H1 (cell line): ENCODE measurements around the gene CUEDC1. TPM values are rescaled to one million over a fixed set of nuclear protein-coding genes. Genes with fewer than 3 reads are reported as not detected.

Experiments used
- CTCF ChIA-PET: fragments of 300-600 bp; sonication (Branson Sonifier 250); formaldehyde crosslinking; loops from one replicate; lab custom pipeline; 2021; ENCODE audit not compliant: partially characterized antibody; lab: Charles Lee
- POLR2A ChIA-PET: fragments of 300-600 bp; sonication (Branson Sonifier 250); formaldehyde crosslinking; loops from one replicate; lab custom pipeline; 2021; ENCODE audit warnings: inconsistent platforms; ENCODE audit not compliant: partially characterized antibody; lab: Charles Lee
- DNase-seq, 2 experiments: peaks; one replicate each; pipeline versions ENCODE4 v3.0.0 to v3.0.0-alpha.2; 2010 to 2022; ENCODE audit warnings: low spot score in 2 of 2, low read depth in 1 of 2, mixed read lengths in 1 of 2
- FAIRE-seq: peaks from 2 replicates; lab custom pipeline; 2011; peaks lifted over from hg19 to GRCh38; lab: Jason Lieb, UNC
- H2AFZ ChIP-seq: 2 replicates; pipeline ENCODE4 v1.8.1; 2012; ENCODE audit warnings: low read length, inconsistent platforms
- H2AK5ac ChIP-seq: 2 replicates; pipeline ENCODE4 v1.6.1; 2013; ENCODE audit warnings: low read depth, low read length
- H2BK120ac ChIP-seq: replicated peaks from 2 replicates; pipeline ENCODE3; 2013; ENCODE audit warnings: low read depth, low read length, inconsistent platforms
- H2BK12ac ChIP-seq: 2 replicates; pipeline ENCODE4 v1.6.1; 2013; ENCODE audit warnings: low read depth, low read length
- H2BK15ac ChIP-seq: 2 replicates; pipeline ENCODE4 v1.6.1; 2013; ENCODE audit warnings: low read length
- H2BK20ac ChIP-seq: 2 replicates; pipeline ENCODE4 v1.6.1; 2013; ENCODE audit warnings: low read length
- H2BK5ac ChIP-seq: 2 replicates; pipeline ENCODE4 v1.6.1; 2013; ENCODE audit warnings: low read depth, low read length
- H3K14ac ChIP-seq: 2 replicates; pipeline ENCODE4 v1.6.1; 2013; ENCODE audit warnings: inconsistent platforms; ENCODE audit not compliant: insufficient read length
- H3K18ac ChIP-seq: 2 replicates; pipeline ENCODE4 v1.6.1; 2013; ENCODE audit warnings: low read length; ENCODE audit errors: extremely low read depth
- H3K23ac ChIP-seq: 2 replicates; pipeline ENCODE4 v1.6.1; 2013; ENCODE audit warnings: inconsistent platforms; ENCODE audit not compliant: insufficient read length
- H3K23me2 ChIP-seq: 2 replicates; pipeline ENCODE4 v1.6.1; 2013; ENCODE audit warnings: low read depth, low read length
- H3K27ac ChIP-seq: 2 replicates; pipeline ENCODE4 v1.6.1; 2011; ENCODE audit warnings: low read depth, low read length, inconsistent platforms
- H3K27me3 ChIP-seq, 4 experiments: replicated peaks in 1 of 4; 1 replicate in 1 of 4; 2 replicates in 3 of 4; pipeline versions ENCODE4 v1.6.1 to v1.8.1; 2011 to 2013; ENCODE audit warnings: low read length in 3 of 4, mild to moderate bottlenecking in 3 of 4, inconsistent platforms in 2 of 4, mixed read lengths in 2 of 4, moderate library complexity in 1 of 4; ENCODE audit not compliant: control insufficient read depth in 3 of 4, insufficient read depth in 3 of 4; ENCODE audit errors: extremely low read depth in 1 of 4
- H3K36me3 ChIP-seq, 4 experiments: 2 replicates each; pipeline versions ENCODE4 v1.6.1 to v1.8.1; 2011 to 2013; ENCODE audit warnings: mild to moderate bottlenecking in 4 of 4, low read length in 3 of 4, moderate library complexity in 2 of 4, control low read depth in 1 of 4, inconsistent platforms in 1 of 4; ENCODE audit not compliant: insufficient read depth in 4 of 4, control insufficient read depth in 2 of 4
- H3K4ac ChIP-seq: replicated peaks from 2 replicates; pipeline ENCODE3; 2013; ENCODE audit warnings: low read length, low read depth, mixed read lengths, inconsistent platforms; ENCODE audit not compliant: insufficient read length
- H3K4me1 ChIP-seq, 4 experiments: replicated peaks in 1 of 4; 1 replicate in 1 of 4; 2 replicates in 3 of 4; pipeline versions ENCODE4 v1.6.1 to v1.8.1; 2011 to 2013; ENCODE audit warnings: low read length in 3 of 4, inconsistent platforms in 2 of 4, mixed read lengths in 1 of 4; ENCODE audit not compliant: insufficient read depth in 4 of 4, control insufficient read depth in 3 of 4
- H3K4me2 ChIP-seq, 2 experiments: 2 replicates each; pipeline versions ENCODE4 v1.6.1 to v1.8.1; 2011 to 2013; ENCODE audit warnings: low read depth in 2 of 2, low read length in 2 of 2, control low read depth in 1 of 2, inconsistent platforms in 1 of 2, mild to moderate bottlenecking in 1 of 2; ENCODE audit not compliant: insufficient read depth in 1 of 2
- H3K4me3 ChIP-seq, 4 experiments: fragments of 200-600, 300-600 bp in 1 of 4; sonication (generic), shearing (Covaris generic), sonication (Bioruptor Twin) in 1 of 4; 2 replicates each; pipeline versions ENCODE4 v1.5.1 to v1.8.1; 2011 to 2016; ENCODE audit warnings: low read length in 4 of 4, low read depth in 3 of 4, control low read depth in 2 of 4, inconsistent platforms in 2 of 4, mild to moderate bottlenecking in 2 of 4, mixed read lengths in 1 of 4, moderate library complexity in 1 of 4; ENCODE audit not compliant: insufficient read depth in 2 of 4; ENCODE audit errors: extremely low read depth in 1 of 4
- H3K56ac ChIP-seq: replicated peaks from 2 replicates; pipeline ENCODE3; 2013; ENCODE audit warnings: low read depth, mild to moderate bottlenecking, mixed read lengths, low read length, inconsistent platforms; ENCODE audit not compliant: insufficient read length
- H3K79me1 ChIP-seq: 2 replicates; pipeline ENCODE4 v1.6.1; 2013; ENCODE audit warnings: low read depth, low read length, control low read depth
- H3K79me2 ChIP-seq, 2 experiments: 2 replicates each; pipeline versions ENCODE4 v1.6.1 to v1.8.1; 2012 to 2013; ENCODE audit warnings: low read length in 2 of 2, mild to moderate bottlenecking in 2 of 2, inconsistent platforms in 1 of 2; ENCODE audit not compliant: insufficient read depth in 2 of 2, control insufficient read depth in 1 of 2
- H3K9ac ChIP-seq, 4 experiments: replicated peaks in 1 of 4; 1 replicate in 1 of 4; 2 replicates in 3 of 4; pipeline versions ENCODE4 v1.6.1 to v1.8.1; 2011 to 2013; ENCODE audit warnings: low read depth in 3 of 4, low read length in 3 of 4, control low read depth in 2 of 4, mild to moderate bottlenecking in 2 of 4, moderate library complexity in 2 of 4, inconsistent platforms in 1 of 4; ENCODE audit errors: extremely low read depth in 1 of 4
- H3K9me3 ChIP-seq, 2 experiments: 2 replicates each; pipeline versions ENCODE4 v1.6.1 to v1.8.1; 2012 to 2013; ENCODE audit warnings: mild to moderate bottlenecking in 2 of 2, moderate library complexity in 2 of 2, control low read depth in 1 of 2, inconsistent platforms in 1 of 2, low read depth in 1 of 2, low read length in 1 of 2, mixed read lengths in 1 of 2; ENCODE audit not compliant: insufficient read depth in 2 of 2
- H4K20me1 ChIP-seq, 2 experiments: replicated peaks in 1 of 2; 2 replicates each; pipeline versions ENCODE3 to v1.8.1; 2011 to 2013; ENCODE audit warnings: inconsistent platforms in 2 of 2, low read length in 2 of 2, mild to moderate bottlenecking in 1 of 2; ENCODE audit not compliant: insufficient read depth in 2 of 2, control insufficient read depth in 1 of 2
- H4K5ac ChIP-seq: 2 replicates; pipeline ENCODE4 v1.6.1; 2013; ENCODE audit warnings: low read length, low read depth, mixed read lengths, inconsistent platforms; ENCODE audit not compliant: insufficient read length
- H4K8ac ChIP-seq: 2 replicates; pipeline ENCODE4 v1.8.0; 2013; ENCODE audit warnings: mild to moderate bottlenecking, moderate library complexity, low read length, inconsistent platforms; ENCODE audit not compliant: insufficient read depth; ENCODE audit errors: extremely low read depth
- H4K91ac ChIP-seq: replicated peaks from 2 replicates; pipeline ENCODE3; 2013; ENCODE audit warnings: low read length, mixed read lengths, inconsistent platforms; ENCODE audit not compliant: insufficient read length
- ATF3 ChIP-seq: IDR thresholded peaks from 2 replicates; pipeline ENCODE4 v1.6.1; 2011; ENCODE audit warnings: low read depth, mild to moderate bottlenecking, low read length; ENCODE audit not compliant: insufficient read depth
- EP300 ChIP-seq, 2 experiments: IDR thresholded peaks; 1 replicate in 1 of 2; 2 replicates in 1 of 2; pipeline ENCODE4 v1.6.1; 2011 to 2012; ENCODE audit warnings: low read depth in 2 of 2, low read length in 2 of 2, mild to moderate bottlenecking in 2 of 2, borderline replicate concordance in 1 of 2, inconsistent platforms in 1 of 2, moderate library complexity in 1 of 2
- HDAC2 ChIP-seq, 2 experiments: fragments of 300-600 bp in 1 of 2; sonication (generic) in 1 of 2; IDR thresholded peaks; 2 replicates each; pipeline ENCODE4 v1.6.1; 2011 to 2012; ENCODE audit warnings: low read depth in 2 of 2, low read length in 2 of 2, mild to moderate bottlenecking in 2 of 2, moderate library complexity in 2 of 2, borderline replicate concordance in 1 of 2, inconsistent platforms in 1 of 2
- POLR2A ChIP-seq, 2 experiments: IDR thresholded peaks; 1 replicate in 1 of 2; 2 replicates in 1 of 2; pipeline ENCODE4 v1.6.1; 2011; ENCODE audit warnings: low read depth in 2 of 2, low read length in 2 of 2, mild to moderate bottlenecking in 2 of 2; ENCODE audit errors: control extremely low read depth in 1 of 2
- POLR2AphosphoS5 ChIP-seq: IDR thresholded peaks from 2 replicates; pipeline ENCODE4 v1.6.1; 2011; ENCODE audit warnings: low read depth, low read length
- RAD21 ChIP-seq, 2 experiments: IDR thresholded peaks in 1 of 2; conservative IDR thresholded peaks in 1 of 2; 2 replicates each; pipeline ENCODE4 v1.6.1; 2011; ENCODE audit warnings: low read depth in 2 of 2, low read length in 2 of 2, improper control_type of control experiment in 1 of 2, inconsistent platforms in 1 of 2, mild to moderate bottlenecking in 1 of 2, moderate library complexity in 1 of 2
- RXRA ChIP-seq: IDR thresholded peaks from 2 replicates; pipeline ENCODE4 v1.6.1; 2011; ENCODE audit warnings: low read depth, mild to moderate bottlenecking, low read length, moderate library complexity; ENCODE audit not compliant: insufficient read depth
- WGBS, 2 experiments: shearing (Covaris generic) in 1 of 2; methylation state at CpG; one replicate each; pipeline versions ENCODE4 v1.1.6 to v1.1.7; 2013 to 2015; ENCODE audit warnings: low lambda C conversion rate in 2 of 2, mixed read lengths in 2 of 2, inconsistent platforms in 1 of 2, low coverage in 1 of 2, missing lambda C conversion rate in 1 of 2; ENCODE audit not compliant: insufficient replicate concordance in 2 of 2, insufficient coverage in 1 of 2, insufficient read length in 1 of 2; ENCODE audit errors: extremely low coverage in 1 of 2, missing lambda C conversion rate in 1 of 2; 5-methylcytosine and 5-hydroxymethylcytosine counted together
- polyA plus RNA-seq, 7 experiments: library from polyadenylated mRNA; depleted of rRNA in 3 of 7; stranded (reverse) in 5 of 7; unstranded in 2 of 7; fragments of >200 nt in 5 of 7; fragments of 200-250 nt in 2 of 7; gene quantifications; 1 replicate in 5 of 7; 2 replicates in 1 of 7; 4 replicates in 1 of 7; pipeline versions ENCODE4 v1.2.1 to v1.2.3, GENCODE V29; 2011 to 2013; ENCODE audit warnings: missing spikeins in 2 of 7, mixed read lengths in 2 of 7
- total RNA-seq: library from RNA; stranded (reverse); fragmentation: NEBNext Ultra II Directional; extraction: Animal tissue kit (Norgen Biotek cat#: 25700); gene quantifications from 2 replicates; pipeline ENCODE4 v1.2.1, GENCODE V29; 2021

CUEDC1 gene
- total and polyA plus RNA-seq, 2 of the 8 experiments (the other 6 are each of a cell fraction or from before 2014, with no cell fraction given): 4.0 to 10.7 TPM

- H3K79me2 ChIP-seq: peaks cover 11 to 51% of the 10 kb centered on the region in 2 experiments
- peaks cover 11 to 15% of the 10 kb centered on the region in 2 experiments for H4K20me1 ChIP-seq
Observed at GRCh38 chr17:58001461-58002124, 46.4 kb upstream of the CUEDC1 start.

More at GRCh38 chr17:58001461-58002124, 46.4 kb upstream of the CUEDC1 start:
- Histone ChIP-seq H3K4me1 (peaks cover 0 to 11% (median 4%) of the 10 kb centered on the region in 4 experiments; a peak in 4 of 7 replicates), H2AFZ (no peak overlapping the region), H3K9me3 (no peaks in the 10 kb centered on the region), H3K27ac (no peak overlapping the region), H2BK12ac (no peak overlapping the region), H3K4me2 (no peak overlapping the region), H2BK15ac (no peak overlapping the region), H4K5ac (no peak overlapping the region), H3K4ac (no peak overlapping the region), H2BK20ac (no peak overlapping the region), H3K36me3 (peaks cover 13 to 75% (median 46%) of the 10 kb centered on the region in 4 experiments), H2BK120ac (no peak overlapping the region), H3K23me2 (peaks cover 6% of the 10 kb centered on the region), H2BK5ac (no peak overlapping the region), H3K23ac (no peak overlapping the region), H2AK5ac (no peak overlapping the region), H3K14ac (no peak overlapping the region), H3K56ac (no peak overlapping the region), H3K18ac (no peak overlapping the region), H3K9ac (no peak overlapping the region), H4K8ac (no peak overlapping the region), H3K27me3 (no peaks in the 10 kb centered on the region), H3K4me3 (no peak overlapping the region), H4K91ac (no peak overlapping the region), H3K79me1 (no peaks in the 10 kb centered on the region; the same call in 1 of the 2 replicates)
- FAIRE-seq (no peak), DNase-seq (no peak)
- TF ChIP-seq ATF3 (no peak), POLR2AphosphoS5 (peak; percentile 32; the same call in 1 of the 2 replicates), RAD21 (IDR thresholded peaks at IDR 0.05 in 1 of 2, conservative IDR thresholded peaks at IDR 0.05 in 1 of 2; ENCODE audit: low read depth in 2 of 2, low read length in 2 of 2) (no peak), POLR2A (IDR thresholded peaks at IDR 0.05; ENCODE audit: control extremely low read depth in 1 of 2, low read depth in 2 of 2, low read length in 2 of 2) (peak in 1 of 2 experiments; percentile 60; a peak in 1 of 3 replicates), RXRA (no peak), HDAC2 (IDR thresholded peaks at IDR 0.05; ENCODE audit: borderline replicate concordance in 1 of 2, low read depth in 2 of 2, low read length in 2 of 2) (no peak), EP300 (IDR thresholded peaks at IDR 0.05; ENCODE audit: borderline replicate concordance in 1 of 2, low read depth in 2 of 2, low read length in 2 of 2) (no peak)
- POLR2A ChIA-PET: interaction anchor here (1.2 to 28.0 kb wide), 14 partner anchors 8 to 139 kb away, joined by 3 to 672 read pairs (median 4); partner anchors contain the start of genes DYNLL2, MRPS23 and VEZF1
- WGBS, 2 experiments: 92% methylated on average over 1 of the region's 1 CpG; no CpG with 5 or more reads in 1 of the 2 experiments
- CTCF ChIA-PET: interaction anchor here (0.8 to 15.0 kb wide), 13 partner anchors 8 to 168 kb away, joined by 3 to 384 read pairs (median 4); partner anchors contain the start of gene MRPS23
